GM19025 (cell line): ENCODE measurements around the gene KRTAP13-1.

Source experiments
- ATAC-seq: cut with Tn5 transposase; IDR thresholded peaks from one replicate; pipeline ENCODE4 v1.9.1; 2021; ENCODE audit warnings: mild to moderate bottlenecking, low read depth, moderate library complexity; ENCODE audit not compliant: unreplicated experiment

Gene KRTAP13-1

GRCh38 chr21:30395731-30396130 is at the start of gene KRTAP13-1:
TSS of gene KRTAP13-1 (plus strand) at chr21:30396031. CDS start at chr21:30396087, 56 bp downstream.
- no peak for ATAC-seq

GRCh38 chr21:30348506-30348905 is 47.3 kb upstream of the KRTAP13-1 start, which contains the start of gene KRTAP23-1:
TSS of gene KRTAP23-1 (minus strand) at chr21:30348606. CDS start at chr21:30348606, 0 bp downstream.
- ATAC-seq, result no peak

GRCh38 chr21:30349572-30349971 is 46.3 kb upstream of the KRTAP13-1 start:
- ATAC-seq, result no peak

GRCh38 chr21:30351534-30351933 is 44.3 kb upstream of the KRTAP13-1 start:
- ATAC-seq, result no peak

GRCh38 chr21:30354308-30355005 is 41.4 kb upstream of the KRTAP13-1 start:
- ATAC-seq, result no peak

GRCh38 chr21:30355906-30356305 is 39.9 kb upstream of the KRTAP13-1 start:
- ATAC-seq, result no peak

- no peak for ATAC-seq
Measured at GRCh38 chr21:30372139-30372770, 23.6 kb upstream of the KRTAP13-1 start, which contains the start of gene KRTAP13-2. TSS of gene KRTAP13-2 (minus strand) at chr21:30372271. CDS start at chr21:30372213, 58 bp downstream.

GRCh38 chr21:30382201-30382600 is 13.6 kb upstream of the KRTAP13-1 start:
- ATAC-seq, result no peak

- ATAC-seq, result no peak
Measured at GRCh38 chr21:30391492-30392025, 4.3 kb upstream of the KRTAP13-1 start.

GRCh38 chr21:30408782-30409494 is 13.1 kb downstream of the KRTAP13-1 start:
- no peak for ATAC-seq

GRCh38 chr21:30415993-30416392 is 20.2 kb downstream of the KRTAP13-1 start:
- ATAC-seq, result no peak

- no peak for ATAC-seq
Measured at GRCh38 chr21:30425826-30426225, 30.0 kb downstream of the KRTAP13-1 start, which contains the start of gene KRTAP13-3. TSS of gene KRTAP13-3 (minus strand) at chr21:30425926. CDS start at chr21:30425912, 14 bp downstream.

GRCh38 chr21:30426731-30427130 is 30.9 kb downstream of the KRTAP13-1 start:
- ATAC-seq, result no peak

GRCh38 chr21:30430170-30430655 is 34.4 kb downstream of the KRTAP13-1 start, which contains the start of gene KRTAP13-4:
TSS of gene KRTAP13-4 (plus strand) at chr21:30430220. CDS start at chr21:30430276, 56 bp downstream.
- ATAC-seq, result no peak

GRCh38 chr21:30434033-30434631 is 38.3 kb downstream of the KRTAP13-1 start:
- no peak for ATAC-seq

- ATAC-seq, result no peak
Measured at GRCh38 chr21:30437010-30437565, 41.3 kb downstream of the KRTAP13-1 start.

GRCh38 chr21:30439975-30440374 is 44.1 kb downstream of the KRTAP13-1 start, which contains the start of gene KRTAP15-1:
TSS of gene KRTAP15-1 (plus strand) at chr21:30440275. CDS start at chr21:30440328, 53 bp downstream.
- ATAC-seq, result no peak

GRCh38 chr21:30443226-30443625 is 47.4 kb downstream of the KRTAP13-1 start:
- ATAC-seq, result no peak

GRCh38 chr21:30444204-30444603 is 48.4 kb downstream of the KRTAP13-1 start:
- ATAC-seq, result no peak
